T-helper 17 cell (primary cell): ENCODE measurements around the gene SELENOS. TPM values are rescaled to one million over a fixed set of nuclear protein-coding genes. Genes with fewer than 3 reads are reported as not detected.

Experiments
- ATAC-seq: fragments of 150-1000 bp; cut with Tn5 transposase; 2 replicates; pipeline ENCODE4 v1.10.0; 2021; ENCODE audit warnings: mild to moderate bottlenecking, moderate library complexity
- DNase-seq, 3 donors: peaks; one replicate each; pipeline versions ENCODE4 v3.0.0 to v3.0.0-alpha.2; 2020 to 2021
- H3K9me3 ChIP-seq: one replicate; pipeline ENCODE4 v1.7.0; 2013; ENCODE audit warnings: low read length, mild to moderate bottlenecking; ENCODE audit not compliant: control insufficient read depth, poor library complexity, severe bottlenecking
- H3K27ac Mint-ChIP-seq: one replicate; pipeline ENCODE4 v1.8.0; 2022; ENCODE audit warnings: mild to moderate bottlenecking, moderate library complexity, mixed read lengths
- H3K27me3 Mint-ChIP-seq: one replicate; pipeline ENCODE4 v1.8.0; 2022; ENCODE audit warnings: mixed read lengths
- H3K36me3 Mint-ChIP-seq: one replicate; pipeline ENCODE4 v1.8.0; 2022; ENCODE audit warnings: low read depth, mixed read lengths
- H3K4me1 Mint-ChIP-seq: one replicate; pipeline ENCODE4 v1.8.0; 2022; ENCODE audit warnings: mild to moderate bottlenecking, mixed read lengths
- H3K4me3 Mint-ChIP-seq: one replicate; pipeline ENCODE4 v1.8.0; 2022; ENCODE audit warnings: mild to moderate bottlenecking, moderate library complexity, mixed read lengths
- total RNA-seq, 4 donors: library from RNA in 2 of 4; stranded (reverse) in 2 of 4; gene quantifications; one replicate each; pipeline ENCODE4 v1.2.3 and lab custom pipeline; 2022 to 2026

SELENOS gene
- total RNA-seq, 2 donors from 2014 or later, result 28.0 to 36.3 TPM

- Mint-ChIP-seq H3K4me1 (peaks cover 8% of the 10 kb centered on the region), H3K36me3 (peaks cover 3% of the 10 kb centered on the region), H3K27me3 (peaks cover 27% of the 10 kb centered on the region), H3K4me3 (no peak overlapping the region), H3K27ac (no peak overlapping the region)
- no peaks in the 10 kb centered on the region for H3K9me3 ChIP-seq
- DNase-seq, result peak in 2 of 3 donors; percentile 22 to 39
- ATAC-seq, result peak; percentile 74
Measured at GRCh38 chr15:101258238-101259144, 18.8 kb downstream of the SELENOS start.

GRCh38 chr15:101256757-101257156, 20.5 kb downstream of the SELENOS start:
- Mint-ChIP-seq H3K27me3 (peaks cover 27% of the 10 kb centered on the region), H3K4me1 (peaks cover 6% of the 10 kb centered on the region), H3K4me3 (no peak overlapping the region), H3K36me3 (no peaks in the 10 kb centered on the region), H3K27ac (no peak overlapping the region)
- ATAC-seq (no peak), DNase-seq (no peak)
- no peaks in the 10 kb centered on the region for H3K9me3 ChIP-seq

GRCh38 chr15:101255615-101256241, 21.6 kb downstream of the SELENOS start:
- no peak for DNase-seq
- H3K4me1 Mint-ChIP-seq, result peaks cover 7% of the 10 kb centered on the region
- H3K9me3 ChIP-seq, result no peaks in the 10 kb centered on the region
- no peak for ATAC-seq
- no peak overlapping the region for H3K4me3 Mint-ChIP-seq
- peaks cover 27% of the 10 kb centered on the region for H3K27me3 Mint-ChIP-seq
- H3K27ac Mint-ChIP-seq, result no peak overlapping the region
- H3K36me3 Mint-ChIP-seq, result no peaks in the 10 kb centered on the region

- Mint-ChIP-seq H3K27ac (no peak overlapping the region), H3K27me3 (peaks cover 21% of the 10 kb centered on the region), H3K4me1 (peaks cover 14% of the 10 kb centered on the region), H3K36me3 (no peaks in the 10 kb centered on the region), H3K4me3 (no peak overlapping the region)
- ATAC-seq (no peak), DNase-seq (no peak)
- H3K9me3 ChIP-seq, result no peaks in the 10 kb centered on the region
Measured at GRCh38 chr15:101255051-101255395, 22.3 kb downstream of the SELENOS start.

- Mint-ChIP-seq H3K27me3 (peaks cover 15% of the 10 kb centered on the region), H3K27ac (no peak overlapping the region), H3K4me1 (peaks cover 17% of the 10 kb centered on the region), H3K4me3 (no peak overlapping the region), H3K36me3 (no peaks in the 10 kb centered on the region)
- DNase-seq (no peak), ATAC-seq (no peak)
- no peaks in the 10 kb centered on the region for H3K9me3 ChIP-seq
Measured at GRCh38 chr15:101254157-101255050, 22.9 kb downstream of the SELENOS start.

GRCh38 chr15:101252836-101253235, 24.4 kb downstream of the SELENOS start:
- H3K4me3 Mint-ChIP-seq, result peak overlapping the region; percentile 95
- ATAC-seq, result no peak
- no peak for DNase-seq
- H3K4me1 Mint-ChIP-seq, result peaks cover 15% of the 10 kb centered on the region
- H3K27me3 Mint-ChIP-seq, result no peaks in the 10 kb centered on the region
- H3K9me3 ChIP-seq, result no peaks in the 10 kb centered on the region
- H3K36me3 Mint-ChIP-seq, result no peaks in the 10 kb centered on the region
- peak overlapping the region; percentile 60 for H3K27ac Mint-ChIP-seq

GRCh38 chr15:101251830-101252820, 25.2 kb downstream of the SELENOS start, which contains the start of gene CHSY1:
Gene CHSY1, minus strand, starts transcription at chr15:101252048. Its CDS starts 592 bp downstream, at chr15:101251456.
- H3K27ac Mint-ChIP-seq, result peak within 1 kb of the TSS; percentile 83
- peak; percentile 85 for ATAC-seq
- no peaks in the 10 kb centered on the region for H3K36me3 Mint-ChIP-seq
- H3K4me3 Mint-ChIP-seq, result peak within 1 kb of the TSS; percentile 95
- no peaks in the 10 kb centered on the region for H3K9me3 ChIP-seq
- DNase-seq, result peak; percentile 67 to 79 (median 73)
- no peaks in the 10 kb centered on the region for H3K27me3 Mint-ChIP-seq
- H3K4me1 Mint-ChIP-seq, result peaks cover 21% of the 10 kb centered on the region

GRCh38 chr15:101250873-101251829, 26.1 kb downstream of the SELENOS start:
- H3K36me3 Mint-ChIP-seq, result no peaks in the 10 kb centered on the region
- peak overlapping the region; percentile 92 for H3K4me3 Mint-ChIP-seq
- peak overlapping the region; percentile 83 for H3K27ac Mint-ChIP-seq
- H3K4me1 Mint-ChIP-seq, result peaks cover 24% of the 10 kb centered on the region
- ATAC-seq, result peak; percentile 74
- H3K9me3 ChIP-seq, result no peaks in the 10 kb centered on the region
- DNase-seq, result peak in 1 of 3 donors; percentile 51
- H3K27me3 Mint-ChIP-seq, result no peaks in the 10 kb centered on the region

GRCh38 chr15:101250341-101250831, 26.9 kb downstream of the SELENOS start:
- no peaks in the 10 kb centered on the region for H3K27me3 Mint-ChIP-seq
- no peaks in the 10 kb centered on the region for H3K9me3 ChIP-seq
- H3K27ac Mint-ChIP-seq, result peak overlapping the region; percentile 83
- peaks cover 31% of the 10 kb centered on the region for H3K4me1 Mint-ChIP-seq
- DNase-seq (no peak), ATAC-seq (no peak)
- H3K4me3 Mint-ChIP-seq, result peak overlapping the region; percentile 91
- H3K36me3 Mint-ChIP-seq, result no peaks in the 10 kb centered on the region

- no peak for DNase-seq
- ATAC-seq, result no peak
- Mint-ChIP-seq H3K4me1 (peaks cover 51% of the 10 kb centered on the region), H3K4me3 (no peak overlapping the region), H3K27me3 (no peaks in the 10 kb centered on the region), H3K27ac (peak overlapping the region; percentile 72), H3K36me3 (no peaks in the 10 kb centered on the region)
- no peaks in the 10 kb centered on the region for H3K9me3 ChIP-seq
Measured at GRCh38 chr15:101248274-101248673, 29.0 kb downstream of the SELENOS start.
